Caki2 (cell line): ENCODE data around the gene ASF1A. TPM values are rescaled to one million over a fixed set of nuclear protein-coding genes. Genes with fewer than 3 reads are reported as not detected.
"Not testable (repeated sequence)": the region's sequence is repeated elsewhere in the genome, so short reads cannot be mapped to it uniquely, and the experiment has no call there.

ENCODE experiments used
- DNase-seq: peaks from one replicate; pipeline ENCODE4 v3.0.0-alpha.2; 2015; ENCODE audit warnings: low read depth
- in situ Hi-C: cut with HindIII; loops from 2 replicates; pipeline ENCODE4 v1.10.0; 2016; ENCODE audit warnings: low sequenced_read_pairs, low pct_unique_long_range_greater_than_20kb, mixed read lengths
- total RNA-seq: library from RNA; depleted of rRNA; stranded (reverse); fragments of >200 nt; shearing (Covaris generic); gene quantifications from 2 replicates; pipeline ENCODE4 v1.2.3, GENCODE V29; 2014; ENCODE audit warnings: low replicate concordance; rRNA removed

The ASF1A gene
- total RNA-seq = 27.5 and 49.3 TPM in 2 replicates

- DNase-seq = peak; percentile 95
- in situ Hi-C loops = no loop called here
These were observed at the start of gene ASF1A for GRCh38 chr6:118893807-118894424. ASF1A (plus strand) TSS chr6:118894152; CDS start chr6:118894414, 262 bp downstream.

GRCh38 chr6:118844915-118845314, 49.0 kb upstream of the ASF1A start:
- in situ Hi-C loops = no loop called here
- no peak for DNase-seq

- DNase-seq = no peak
- in situ Hi-C loops = no loop called here
These were observed 40.5 kb upstream of the ASF1A start for GRCh38 chr6:118853408-118853807.

GRCh38 chr6:118856301-118856700, 37.7 kb upstream of the ASF1A start:
- DNase-seq = no peak
- in situ Hi-C loops = no loop called here

- in situ Hi-C loops = no loop called here
- DNase-seq = no peak
These were observed 34.4 kb upstream of the ASF1A start for GRCh38 chr6:118859517-118860064.

GRCh38 chr6:118860363-118860762, 33.6 kb upstream of the ASF1A start:
- no peak for DNase-seq
- in situ Hi-C loops = no loop called here

GRCh38 chr6:118860880-118861279, 33.1 kb upstream of the ASF1A start:
- no peak for DNase-seq
- in situ Hi-C loops = no loop called here

- DNase-seq = no peak
- in situ Hi-C loops = no loop called here
These were observed 31.5 kb upstream of the ASF1A start for GRCh38 chr6:118862443-118862842.

GRCh38 chr6:118864341-118865099, 29.4 kb upstream of the ASF1A start:
- in situ Hi-C loops = no loop called here
- no peak for DNase-seq

- in situ Hi-C loops = no loop called here
These were observed 28.9 kb upstream of the ASF1A start for GRCh38 chr6:118865100-118865391.

GRCh38 chr6:118867181-118867580, 26.8 kb upstream of the ASF1A start:
- DNase-seq = no peak

More at GRCh38 chr6:118865100-118865391, 28.9 kb upstream of the ASF1A start:
- no peak for DNase-seq

GRCh38 chr6:118868901-118869300, 25.1 kb upstream of the ASF1A start:
- DNase-seq, in situ Hi-C loops: not testable (repeated sequence)

More at GRCh38 chr6:118867181-118867580, 26.8 kb upstream of the ASF1A start:
- in situ Hi-C loops = no loop called here

- DNase-seq = peak; percentile 12
- in situ Hi-C loops = no loop called here
These were observed 24.6 kb upstream of the ASF1A start for GRCh38 chr6:118869350-118869749.

- DNase-seq = no peak
- in situ Hi-C loops = no loop called here
These were observed 23.9 kb upstream of the ASF1A start for GRCh38 chr6:118869894-118870589.

GRCh38 chr6:118871331-118871730, 22.6 kb upstream of the ASF1A start:
- in situ Hi-C loops = no loop called here
- no peak for DNase-seq

GRCh38 chr6:118872318-118872717, 21.6 kb upstream of the ASF1A start:
- no peak for DNase-seq
- in situ Hi-C loops = no loop called here

- in situ Hi-C loops = no loop called here
These were observed 21.2 kb upstream of the ASF1A start for GRCh38 chr6:118872726-118873125.

GRCh38 chr6:118873239-118873638, 20.7 kb upstream of the ASF1A start:
- DNase-seq = no peak
- in situ Hi-C loops = no loop called here

More at GRCh38 chr6:118872726-118873125, 21.2 kb upstream of the ASF1A start:
- no peak for DNase-seq

GRCh38 chr6:118875672-118876071, 18.3 kb upstream of the ASF1A start:
- no peak for DNase-seq
- in situ Hi-C loops = no loop called here
